22Rv1 (cell line): ENCODE measurements around the gene ZNF407.

ENCODE experiments used
- ZFX ChIP-seq: fragments of 450-650 bp; IDR thresholded peaks from 2 replicates; pipeline ENCODE4 v1.6.1; 2017; ENCODE audit warnings: antibody characterized with exemption, borderline replicate concordance
- TF ChIP-seq, protein P1 (sequence below): fragments of 450-650 bp; IDR thresholded peaks from 2 replicates; pipeline ENCODE4 v1.5.1; 2017; ENCODE audit warnings: mild to moderate bottlenecking

DNA sequence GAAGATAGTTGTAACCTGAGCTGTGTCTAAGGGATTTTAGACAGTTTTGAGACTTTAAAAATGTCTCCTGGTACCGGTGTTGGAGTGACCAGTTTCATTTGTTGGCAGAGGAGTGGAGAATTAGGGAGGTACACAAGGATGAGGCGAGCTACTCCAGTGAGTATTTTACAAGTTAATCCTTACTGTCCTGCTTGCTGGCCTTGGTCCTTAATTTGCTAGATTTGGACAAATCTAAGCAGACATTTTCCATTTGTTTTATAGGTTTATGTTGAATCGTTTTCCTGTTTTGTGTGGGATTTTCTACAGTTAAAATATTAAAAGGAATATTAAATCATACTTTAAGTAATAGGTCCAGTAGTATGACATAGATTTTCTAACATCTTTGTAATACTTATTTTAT lies 101.8 kb downstream of the ZNF407 start:
- TF ChIP-seq, protein P1, sequence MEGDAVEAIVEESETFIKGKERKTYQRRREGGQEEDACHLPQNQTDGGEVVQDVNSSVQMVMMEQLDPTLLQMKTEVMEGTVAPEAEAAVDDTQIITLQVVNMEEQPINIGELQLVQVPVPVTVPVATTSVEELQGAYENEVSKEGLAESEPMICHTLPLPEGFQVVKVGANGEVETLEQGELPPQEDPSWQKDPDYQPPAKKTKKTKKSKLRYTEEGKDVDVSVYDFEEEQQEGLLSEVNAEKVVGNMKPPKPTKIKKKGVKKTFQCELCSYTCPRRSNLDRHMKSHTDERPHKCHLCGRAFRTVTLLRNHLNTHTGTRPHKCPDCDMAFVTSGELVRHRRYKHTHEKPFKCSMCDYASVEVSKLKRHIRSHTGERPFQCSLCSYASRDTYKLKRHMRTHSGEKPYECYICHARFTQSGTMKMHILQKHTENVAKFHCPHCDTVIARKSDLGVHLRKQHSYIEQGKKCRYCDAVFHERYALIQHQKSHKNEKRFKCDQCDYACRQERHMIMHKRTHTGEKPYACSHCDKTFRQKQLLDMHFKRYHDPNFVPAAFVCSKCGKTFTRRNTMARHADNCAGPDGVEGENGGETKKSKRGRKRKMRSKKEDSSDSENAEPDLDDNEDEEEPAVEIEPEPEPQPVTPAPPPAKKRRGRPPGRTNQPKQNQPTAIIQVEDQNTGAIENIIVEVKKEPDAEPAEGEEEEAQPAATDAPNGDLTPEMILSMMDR = no peak
- no peak for TF ChIP-seq ZFX
